NT2/D1 (cell line): ENCODE results near the gene GOLPH3.

ENCODE experiments used
- SUZ12 ChIP-seq: IDR thresholded peaks from 2 replicates; pipeline ENCODE4 v1.6.1; 2011; ENCODE audit not compliant: insufficient read length, insufficient read depth; ENCODE audit errors: extremely low read depth
- ZNF274 ChIP-seq: IDR thresholded peaks from 2 replicates; pipeline ENCODE4 v1.6.1; 2011; ENCODE audit warnings: mild to moderate bottlenecking, low read depth, low read length

- no peak for TF ChIP-seq SUZ12
- no peak for TF ChIP-seq ZNF274
Measured at GRCh38 chr5:32173267-32174010, 680 bp downstream of the GOLPH3 start.
